Small intestine (tissue), 4 donors: Measurements from ENCODE around the gene TNNI2. TPM values are rescaled to one million over a fixed set of nuclear protein-coding genes. Genes with fewer than 3 reads are reported as not detected.

Experiments used
- polyA plus RNA-seq, 4 donors: library from polyadenylated mRNA; stranded (reverse) in 3 of 4; unstranded in 1 of 4; fragments of 200-250 nt in 3 of 4; fragments of 120-200 nt in 1 of 4; gene quantifications; one replicate each; pipeline versions ENCODE4 v1.2.1 to v1.2.3, GENCODE V29; 2013
- donor health status: healthy with polysubstance abuse.
- donor health status: Bipolar disorder and iron deficiency.
- donor health status: healthy.

TNNI2 gene
- polyA plus RNA-seq, 4 donors = 0.49 to 8.9 (median 8.2) TPM

Other genes with a start within 250 kb of the TNNI2 start
- gene KRTAP5-2, start 240.7 kb upstream of the TNNI2 start, polyA plus RNA-seq = under 1 TPM in 1 of 4 donors, not detected in 3; 0.07 TPM
- gene KRTAP5-3, start 230.5 kb upstream of the TNNI2 start, polyA plus RNA-seq = not detected
- gene KRTAP5-4, start 216.8 kb upstream of the TNNI2 start, polyA plus RNA-seq = not detected
- under 1 TPM in 1 of 4 donors, not detected in 3; 0.65 TPM for gene KRTAP5-5, start 209.2 kb upstream of the TNNI2 start, polyA plus RNA-seq
- gene KRTAP5-6, start 141.8 kb upstream of the TNNI2 start, polyA plus RNA-seq = not detected
- gene IFITM10, start 88.4 kb upstream of the TNNI2 start, polyA plus RNA-seq = under 1 TPM in 3 of 4 donors, not detected in 1; 0.32 to 0.54 (median 0.43) TPM
- 100 to 1,000 TPM; 537 to 799 (median 556) TPM for gene CTSD, start 75.1 kb upstream of the TNNI2 start, polyA plus RNA-seq
- gene SYT8, start 4.0 kb upstream of the TNNI2 start, polyA plus RNA-seq = 10 to 100 TPM in 2 of 4 donors, 1 to 10 TPM in 2; 3.1 to 46.5 (median 24.2) TPM
- 10 to 100 TPM in 3 of 4 donors, 1 to 10 TPM in 1; 4.5 to 45.1 (median 22.3) TPM for gene LSP1, start 14.1 kb downstream of the TNNI2 start, polyA plus RNA-seq
- gene PRR33, start 52.9 kb downstream of the TNNI2 start, polyA plus RNA-seq = under 1 TPM in 2 of 4 donors, not detected in 2; 0.01 to 0.49 TPM
- 10 to 100 TPM in 1 of 4 donors, 1 to 10 TPM in 2, under 1 TPM in 1; 0.66 to 17.7 (median 4.4) TPM for gene TNNT3, start 80.7 kb downstream of the TNNI2 start, polyA plus RNA-seq
- 100 to 1,000 TPM in 3 of 4 donors, 10 to 100 TPM in 1; 78.6 to 210 (median 139) TPM for gene MRPL23, start 108.4 kb downstream of the TNNI2 start, polyA plus RNA-seq
- gene H19, start 158.9 kb downstream of the TNNI2 start, polyA plus RNA-seq = 1,000 to 10,000 TPM in 1 of 4 donors, 10 to 100 TPM in 3; 18.9 to 3,336 (median 28.3) TPM